LoVo (cell line): ENCODE data around the gene DGKK.

Experiments
- DNase-seq: peaks from one replicate; pipeline ENCODE4 v3.0.0-alpha.2; 2016; ENCODE audit warnings: low spot score

The DGKK gene, protein sequence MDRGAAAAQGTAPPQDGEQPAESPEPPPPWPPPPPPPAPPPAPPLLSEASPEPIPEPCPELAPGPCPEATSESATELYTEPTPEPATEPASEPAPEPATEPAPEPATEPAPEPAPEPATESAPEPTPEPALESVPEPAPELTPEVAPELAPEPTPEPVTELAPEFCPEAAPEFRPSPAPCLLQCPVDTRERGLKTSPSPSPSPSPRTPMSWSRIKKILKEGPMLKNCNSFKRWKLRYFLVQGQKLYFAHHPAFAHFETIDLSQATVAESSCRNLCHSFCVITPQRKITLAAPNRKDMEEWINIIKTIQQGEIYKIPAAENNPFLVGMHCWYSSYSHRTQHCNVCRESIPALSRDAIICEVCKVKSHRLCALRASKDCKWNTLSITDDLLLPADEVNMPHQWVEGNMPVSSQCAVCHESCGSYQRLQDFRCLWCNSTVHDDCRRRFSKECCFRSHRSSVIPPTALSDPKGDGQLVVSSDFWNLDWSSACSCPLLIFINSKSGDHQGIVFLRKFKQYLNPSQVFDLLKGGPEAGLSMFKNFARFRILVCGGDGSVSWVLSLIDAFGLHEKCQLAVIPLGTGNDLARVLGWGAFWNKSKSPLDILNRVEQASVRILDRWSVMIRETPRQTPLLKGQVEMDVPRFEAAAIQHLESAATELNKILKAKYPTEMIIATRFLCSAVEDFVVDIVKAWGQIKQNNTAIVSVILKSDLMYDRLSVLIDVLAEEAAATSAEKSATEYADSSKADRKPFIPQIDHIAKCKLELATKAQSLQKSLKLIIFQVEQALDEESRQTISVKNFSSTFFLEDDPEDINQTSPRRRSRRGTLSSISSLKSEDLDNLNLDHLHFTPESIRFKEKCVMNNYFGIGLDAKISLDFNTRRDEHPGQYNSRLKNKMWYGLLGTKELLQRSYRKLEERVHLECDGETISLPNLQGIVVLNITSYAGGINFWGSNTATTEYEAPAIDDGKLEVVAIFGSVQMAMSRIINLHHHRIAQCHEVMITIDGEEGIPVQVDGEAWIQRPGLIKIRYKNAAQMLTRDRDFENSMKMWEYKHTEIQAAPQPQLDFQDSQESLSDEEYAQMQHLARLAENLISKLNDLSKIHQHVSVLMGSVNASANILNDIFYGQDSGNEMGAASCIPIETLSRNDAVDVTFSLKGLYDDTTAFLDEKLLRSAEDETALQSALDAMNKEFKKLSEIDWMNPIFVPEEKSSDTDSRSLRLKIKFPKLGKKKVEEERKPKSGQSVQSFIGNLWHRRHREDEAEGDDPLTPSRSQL

DNA sequence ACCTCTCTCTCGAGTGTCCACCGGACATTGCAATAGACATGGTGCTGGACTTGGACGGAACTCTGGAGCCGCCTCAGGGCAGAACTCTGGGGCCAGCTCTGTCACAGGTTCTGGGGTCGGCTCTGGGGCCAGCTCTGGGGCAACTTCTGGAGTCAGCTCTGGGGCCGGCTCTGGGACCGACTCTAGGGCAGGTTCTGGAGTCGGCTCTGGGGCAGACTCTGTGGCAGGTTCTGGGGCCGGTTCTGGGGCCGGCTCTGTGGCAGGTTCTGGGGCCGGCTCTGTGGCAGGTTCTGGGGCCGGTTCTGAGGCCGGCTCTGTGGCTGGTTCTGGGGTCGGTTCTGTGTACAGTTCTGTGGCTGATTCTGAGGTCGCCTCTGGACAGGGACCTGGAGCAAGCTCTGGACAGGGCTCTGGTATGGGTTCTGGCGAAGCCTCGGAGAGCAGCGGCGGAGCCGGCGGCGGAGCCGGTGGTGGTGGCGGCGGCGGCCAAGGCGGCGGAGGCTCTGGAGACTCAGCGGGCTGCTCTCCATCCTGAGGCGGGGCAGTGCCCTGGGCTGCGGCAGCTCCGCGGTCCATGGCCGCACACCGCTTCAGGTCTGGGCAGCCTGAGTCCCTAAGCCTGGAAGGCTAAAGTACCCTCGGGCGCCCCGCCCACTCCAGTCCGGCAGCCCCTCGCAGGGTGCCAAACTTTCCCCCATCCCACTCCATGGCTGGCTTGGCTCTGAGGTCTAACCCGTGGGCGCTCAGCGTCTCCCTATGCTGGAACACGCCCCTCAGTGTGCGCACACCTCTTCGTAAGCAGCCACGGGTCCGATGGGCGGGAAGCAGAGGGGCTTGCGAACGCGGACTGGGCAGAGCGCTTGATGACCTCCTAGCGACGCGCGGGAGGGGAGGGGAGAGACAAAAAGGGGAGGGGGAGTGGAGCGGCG is at the start of gene DGKK:
Gene DGKK, minus strand, starts transcription at position 723 of the 929 bp plus-strand sequence. Its CDS starts 147 bp downstream, at position 576.
- no peak for DNase-seq

DNA sequence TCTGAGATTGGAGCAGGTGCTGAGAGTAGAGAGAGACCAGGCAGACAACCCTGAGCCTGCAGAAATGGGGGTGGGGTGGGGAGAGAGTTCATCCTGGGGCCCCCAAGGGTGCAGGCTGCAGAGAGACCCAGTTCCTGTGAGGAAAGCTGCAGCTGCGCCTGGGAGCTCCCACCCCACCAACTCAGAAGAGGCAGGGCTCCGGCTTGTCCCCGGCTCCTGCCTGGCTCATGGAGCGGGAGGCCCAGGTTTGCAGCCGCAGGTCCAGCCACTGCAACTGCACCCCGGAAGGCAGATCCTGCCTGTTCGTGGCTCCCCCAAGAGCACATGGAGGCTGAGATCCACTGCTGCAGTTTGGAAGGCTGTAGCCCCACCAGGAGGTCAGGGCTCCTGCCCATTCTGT is 44.2 kb upstream of the DGKK start:
- DNase-seq: no peak

GRCh38 chrX:50497114-50497513 is 26.5 kb upstream of the DGKK start:
- no peak for DNase-seq

DNA sequence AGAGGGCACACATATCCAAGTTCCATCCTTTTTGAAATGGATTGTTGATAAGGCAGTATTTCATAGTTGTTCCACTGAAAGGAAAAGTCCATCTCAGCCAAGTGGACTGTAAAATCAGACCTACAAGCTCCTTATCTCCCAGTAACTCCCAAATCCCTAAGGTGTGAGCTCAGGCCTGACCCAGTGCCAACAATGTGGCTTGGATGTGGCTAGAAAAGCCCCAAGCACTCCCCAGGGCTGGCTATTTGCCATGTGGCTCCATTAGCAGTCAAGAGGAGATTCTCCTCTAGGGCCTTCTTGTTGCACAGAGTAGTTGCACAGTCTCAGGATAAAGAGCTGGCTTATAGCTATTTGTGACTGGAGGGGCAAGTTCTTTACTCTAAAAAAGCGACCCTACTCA is 25.0 kb upstream of the DGKK start:
- DNase-seq: no peak

GRCh38 chrX:50492720-50493119 is 22.1 kb upstream of the DGKK start:
- no peak for DNase-seq

- DNase-seq: no peak
Observed at GRCh38 chrX:50484662-50485061, 14.0 kb upstream of the DGKK start.

DNA sequence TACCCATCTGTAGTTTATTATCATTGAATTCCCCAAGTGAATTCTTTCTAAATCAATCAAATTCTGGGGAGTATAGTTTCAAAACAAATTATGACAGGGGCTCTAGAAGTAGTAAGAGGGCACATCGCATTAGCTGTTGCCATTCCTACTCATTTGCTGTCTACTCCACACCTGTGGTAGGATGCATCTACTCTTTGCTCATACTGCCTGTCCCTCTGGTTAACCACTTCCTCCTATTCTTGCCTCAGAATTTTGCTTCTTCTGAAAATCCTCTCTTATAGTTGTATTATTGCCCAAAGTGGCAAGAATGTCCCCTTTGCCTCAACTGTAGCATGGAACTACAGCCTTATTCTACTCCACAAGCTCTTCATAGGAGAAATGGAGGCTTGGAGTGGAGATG is 12.7 kb upstream of the DGKK start:
- DNase-seq: no peak

- DNase-seq: no peak
Observed at GRCh38 chrX:50475208-50475607, 4.6 kb upstream of the DGKK start.

DNA sequence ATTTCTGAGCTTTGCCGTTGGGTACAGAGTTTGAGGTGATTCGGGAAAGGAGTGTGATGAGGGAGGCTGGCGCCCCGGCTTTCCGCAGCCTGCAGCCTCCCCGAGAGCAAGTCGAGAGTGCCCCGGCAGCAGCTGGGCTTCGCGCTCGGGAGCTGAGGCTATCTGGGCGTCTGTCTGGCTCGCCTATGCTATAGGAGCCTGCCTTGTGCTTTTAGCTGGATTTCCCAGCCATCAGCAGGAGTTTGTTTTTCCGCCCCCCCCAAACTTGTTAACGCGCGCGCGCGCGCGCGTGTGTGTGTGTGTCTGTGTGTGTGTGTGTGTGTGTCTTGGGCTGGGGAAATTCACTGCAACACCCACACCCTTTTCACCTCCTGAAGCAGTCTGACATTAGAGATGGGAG is 765 bp upstream of the DGKK start:
- DNase-seq: no peak

GRCh38 chrX:50469206-50469605 is 1.4 kb downstream of the DGKK start:
- no peak for DNase-seq

- DNase-seq: no peak
Observed at GRCh38 chrX:50459615-50460014, 11.0 kb downstream of the DGKK start.

DNA sequence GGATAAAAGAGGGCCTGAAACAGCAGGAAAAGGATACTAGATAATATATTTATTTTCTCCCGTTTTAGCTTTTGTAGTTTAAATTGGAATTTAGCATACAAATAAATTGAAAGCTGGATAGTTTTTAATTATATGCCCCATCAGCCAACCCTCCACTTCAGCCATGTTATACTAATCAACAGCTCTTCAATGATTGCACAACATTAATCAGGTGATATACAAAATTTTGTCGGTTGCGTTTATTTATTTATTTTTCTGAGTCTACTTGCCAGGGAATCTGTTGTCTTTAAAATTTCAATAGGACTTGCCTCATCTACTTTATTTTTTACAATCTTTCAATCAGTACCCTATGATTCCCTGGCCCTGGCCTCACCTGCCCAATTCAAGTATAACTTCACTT is 12.1 kb downstream of the DGKK start:
- DNase-seq: no peak

DNA sequence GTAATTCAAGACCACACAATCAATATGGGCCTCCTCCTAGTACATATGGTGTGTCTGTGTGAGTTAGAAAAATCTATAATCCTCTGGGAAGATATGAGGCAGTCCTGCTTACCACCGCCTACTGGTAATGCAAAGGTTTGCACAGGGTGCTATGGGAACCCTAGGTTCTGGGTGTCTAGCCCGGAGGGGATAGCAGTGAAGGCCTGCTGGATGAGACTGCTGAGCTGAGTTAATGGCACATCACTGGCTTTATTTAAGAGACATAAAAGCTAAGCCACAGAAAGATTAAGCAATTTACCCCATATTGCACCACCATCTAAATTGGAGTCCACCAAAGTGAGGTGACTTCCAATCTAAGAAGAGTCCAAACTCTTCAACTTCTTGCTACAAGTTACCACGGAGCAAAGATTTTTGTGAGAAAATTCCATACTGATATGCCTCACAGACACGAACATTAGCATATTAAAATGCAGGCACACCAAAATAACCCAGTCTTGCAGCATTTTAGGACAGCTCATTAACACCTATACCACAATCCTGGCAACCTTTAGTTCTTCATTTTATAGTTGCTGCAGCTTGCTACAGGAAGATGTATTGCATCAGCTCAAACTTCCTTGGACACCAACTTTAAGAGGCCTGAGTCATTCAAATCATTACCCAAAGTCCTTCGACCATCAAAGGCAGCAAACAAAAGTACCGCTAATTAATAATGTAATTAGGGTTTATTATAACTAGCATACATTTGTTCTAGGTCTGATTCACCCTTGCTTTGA is 13.7 kb downstream of the DGKK start:
- peak; percentile 1 for DNase-seq

DNA sequence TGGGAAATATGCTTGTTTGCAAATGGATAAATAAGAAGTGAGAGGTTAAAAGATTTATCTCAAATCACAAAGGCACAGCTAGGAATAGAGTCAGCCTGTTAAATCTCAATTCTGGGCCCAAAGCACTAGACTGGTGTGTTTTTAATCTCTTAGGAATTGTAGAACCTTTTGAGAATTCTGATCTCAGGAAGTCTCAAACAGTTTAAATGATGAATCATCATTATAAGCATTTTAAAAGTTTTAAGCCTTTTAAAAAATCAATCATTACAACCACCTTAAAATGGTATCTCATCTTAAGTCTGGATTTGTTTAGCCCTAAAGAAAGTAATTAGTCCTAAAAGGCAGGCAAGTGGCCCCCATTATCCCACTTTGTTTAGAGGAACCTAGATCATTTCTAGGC is 17.8 kb downstream of the DGKK start:
- DNase-seq: no peak

GRCh38 chrX:50450324-50450723 is 20.3 kb downstream of the DGKK start:
- DNase-seq: no peak

- DNase-seq: peak; percentile 1
Observed at GRCh38 chrX:50448565-50448964, 22.1 kb downstream of the DGKK start.

DNA sequence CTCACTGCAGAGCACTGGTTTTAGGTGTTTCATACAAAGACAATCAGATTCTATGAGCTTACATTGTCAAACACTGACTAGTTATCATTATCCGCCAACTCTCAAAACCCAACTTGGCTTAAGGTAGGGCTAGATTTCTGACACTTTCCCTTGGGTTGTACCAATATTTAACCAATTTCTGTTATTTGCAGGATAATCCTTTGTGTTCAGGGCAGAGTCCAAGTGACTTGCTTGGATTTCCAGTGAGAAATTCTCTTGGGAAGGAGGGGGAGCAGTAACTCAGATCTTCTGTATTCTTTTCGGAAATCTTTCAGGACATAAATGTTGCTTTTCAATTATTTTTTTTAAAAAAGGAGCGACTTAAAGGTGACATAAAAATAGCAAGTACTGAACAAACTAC is 23.1 kb downstream of the DGKK start:
- no peak for DNase-seq

DNA sequence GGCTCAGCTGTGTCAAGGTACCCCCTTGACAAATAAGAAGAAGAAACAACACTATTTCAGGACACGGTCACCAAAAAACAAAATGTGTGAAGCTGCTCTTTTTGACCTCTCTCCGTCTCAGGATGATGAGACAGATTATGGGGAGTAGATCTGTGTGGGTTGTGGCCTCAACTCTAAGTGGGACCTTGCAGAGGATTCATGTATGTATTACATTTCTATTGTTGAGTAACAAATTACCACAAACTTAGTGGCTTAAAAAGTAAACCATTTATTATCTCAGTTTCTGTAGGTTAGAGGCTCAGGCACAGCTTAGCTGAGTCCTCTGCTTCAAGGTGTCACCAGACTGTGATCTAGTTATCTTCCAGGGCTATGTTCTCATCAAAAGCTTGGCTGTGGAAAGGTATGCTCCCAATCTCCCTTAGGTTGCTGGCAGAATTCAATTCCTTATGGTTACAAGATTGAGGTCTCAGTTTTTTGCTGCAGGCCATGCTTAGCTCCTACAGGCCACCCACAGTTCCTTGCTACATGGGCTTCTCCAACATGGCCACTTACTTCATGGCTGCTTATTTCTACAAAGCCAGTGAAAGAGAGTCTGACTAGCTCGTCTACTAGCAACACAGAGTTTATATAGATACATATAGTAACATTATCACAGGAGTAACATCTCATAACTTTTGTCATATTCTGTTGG is 28.1 kb downstream of the DGKK start:
- no peak for DNase-seq

GRCh38 chrX:50436797-50437196 is 33.8 kb downstream of the DGKK start:
- DNase-seq: no peak

GRCh38 chrX:50432829-50433289 is 37.8 kb downstream of the DGKK start:
- DNase-seq: no peak
